IPS DF 4.7 (cell line): ENCODE data around the gene CYGB.

Source experiments
- DNase-seq: peaks from one replicate; pipeline ENCODE4 v3.0.0-alpha.2; 2013; ENCODE audit warnings: low spot score; ENCODE audit errors: extremely low read depth

The CYGB gene

GRCh38 chr17:76537578-76538280, at the start of gene CYGB:
Gene CYGB, minus strand, starts transcription at chr17:76537709. Its CDS starts 167 bp downstream, at chr17:76537542.
- DNase-seq, result no peak

GRCh38 chr17:76586741-76587487, 49.4 kb upstream of the CYGB start:
- no peak for DNase-seq

GRCh38 chr17:76585649-76586593, 48.4 kb upstream of the CYGB start, which contains the start of gene ST6GALNAC2:
Gene ST6GALNAC2, minus strand, starts transcription at chr17:76585860. Its CDS starts 52 bp downstream, at chr17:76585808.
- no peak for DNase-seq

GRCh38 chr17:76585033-76585648, 47.6 kb upstream of the CYGB start:
- DNase-seq, result no peak

- DNase-seq, result no peak
Measured at GRCh38 chr17:76584427-76585032, 47.0 kb upstream of the CYGB start.

GRCh38 chr17:76582660-76583059, 45.2 kb upstream of the CYGB start:
- no peak for DNase-seq

GRCh38 chr17:76581515-76581914, 44.0 kb upstream of the CYGB start:
- DNase-seq, result no peak

- no peak for DNase-seq
Measured at GRCh38 chr17:76579281-76579680, 41.8 kb upstream of the CYGB start.

GRCh38 chr17:76578376-76578775, 40.9 kb upstream of the CYGB start:
- DNase-seq, result no peak

- DNase-seq, result no peak
Measured at GRCh38 chr17:76577876-76578275, 40.4 kb upstream of the CYGB start.

GRCh38 chr17:76576189-76576588, 38.7 kb upstream of the CYGB start:
- DNase-seq, result no peak

- DNase-seq, result no peak
Measured at GRCh38 chr17:76575570-76575969, 38.1 kb upstream of the CYGB start.

- no peak for DNase-seq
Measured at GRCh38 chr17:76574166-76574565, 36.7 kb upstream of the CYGB start.

GRCh38 chr17:76573096-76573495, 35.6 kb upstream of the CYGB start:
- no peak for DNase-seq

GRCh38 chr17:76572201-76572910, 34.8 kb upstream of the CYGB start:
- DNase-seq, result no peak

- no peak for DNase-seq
Measured at GRCh38 chr17:76570877-76571471, 33.5 kb upstream of the CYGB start.

GRCh38 chr17:76570457-76570856, 32.9 kb upstream of the CYGB start:
- DNase-seq, result no peak

GRCh38 chr17:76569607-76570279, 32.2 kb upstream of the CYGB start:
- no peak for DNase-seq

GRCh38 chr17:76568811-76569221, 31.3 kb upstream of the CYGB start:
- DNase-seq, result no peak
